ENCODE data around the gene CREBBP.
"Not testable (repeated sequence)": the region's sequence is repeated elsewhere in the genome, so short reads cannot be mapped to it uniquely, and the experiment has no call there.

The CREBBP gene

GRCh38 chr16:3880623-3881498, at the start of gene CREBBP:
CREBBP (minus strand) TSS chr16:3880713; CDS start chr16:3879916, 797 bp downstream.
- peak; percentile 80 for DNase-seq (ENCODE audit: extremely low spot score, insufficient read length, low read depth)
- peak; percentile 77 for FAIRE-seq

DNA sequence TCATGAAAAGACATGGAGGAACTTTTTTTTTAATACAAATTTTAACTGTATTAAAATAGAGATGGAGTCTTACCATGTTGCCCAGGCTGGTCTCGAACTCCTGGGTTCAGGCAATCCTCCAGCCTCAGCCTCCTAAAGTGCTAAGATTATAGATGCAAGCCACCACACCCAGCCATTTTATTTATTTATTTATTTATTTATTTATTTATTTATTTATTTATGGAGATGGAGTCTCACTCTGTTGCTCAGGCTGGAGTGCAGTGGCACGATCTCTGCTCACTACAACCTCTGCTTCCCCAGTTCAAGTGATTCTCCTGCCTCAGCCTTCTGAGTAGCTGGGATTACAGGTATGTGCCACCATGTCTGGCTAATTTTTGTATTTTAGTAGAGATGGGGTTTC, 46.6 kb upstream of the CREBBP start:
- FAIRE-seq; DNase-seq (ENCODE audit: extremely low spot score, insufficient read length, low read depth): not testable (repeated sequence)

- no peak for FAIRE-seq
- no peak for DNase-seq (ENCODE audit: extremely low spot score, insufficient read length, low read depth)
Observed at GRCh38 chr16:3924763-3925162, 44.2 kb upstream of the CREBBP start.

DNA sequence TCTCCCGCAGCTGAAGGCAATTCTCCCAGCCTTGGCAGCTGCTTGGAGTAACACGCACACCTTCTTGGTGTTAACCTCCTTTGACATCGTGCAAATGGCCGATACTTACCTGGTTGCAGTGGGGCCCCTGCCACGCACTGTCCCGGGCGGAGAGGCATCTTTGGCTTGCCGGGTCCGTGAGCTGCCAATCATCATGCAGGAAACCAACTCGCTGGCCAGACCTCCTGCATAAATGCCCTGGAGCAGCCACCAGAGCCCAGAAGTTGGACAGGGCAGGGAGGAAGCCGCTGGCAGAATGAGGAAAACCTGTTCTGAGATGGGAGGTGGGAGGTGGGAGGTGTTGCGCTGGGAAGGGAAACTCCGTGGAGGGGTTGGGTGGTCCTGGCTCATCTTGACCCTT, 41.7 kb upstream of the CREBBP start:
- DNase-seq (ENCODE audit: extremely low spot score, insufficient read length, low read depth): no peak
- no peak for FAIRE-seq

DNA sequence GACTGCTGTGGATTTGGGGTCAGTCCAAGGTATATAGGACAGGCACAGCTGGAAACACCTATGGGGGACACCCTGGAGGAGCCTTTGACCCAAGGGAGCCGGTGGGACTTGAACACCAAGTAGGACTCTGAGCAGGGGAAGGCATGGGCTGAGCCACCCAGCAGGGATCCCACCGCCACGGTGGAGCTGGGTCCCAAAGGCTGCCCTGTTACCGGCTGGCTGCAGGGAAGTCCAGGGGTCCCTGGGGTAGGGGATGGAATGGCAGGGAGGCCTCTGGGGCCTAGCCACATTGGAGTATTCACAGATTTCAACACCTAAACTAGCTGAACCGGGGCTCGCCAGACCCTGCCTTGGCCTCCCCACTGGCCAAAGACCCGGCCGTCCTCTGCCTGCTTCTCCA, 39.7 kb upstream of the CREBBP start:
- DNase-seq (ENCODE audit: extremely low spot score, insufficient read length, low read depth): no peak
- FAIRE-seq: no peak

- FAIRE-seq (no peak), DNase-seq (ENCODE audit: extremely low spot score, insufficient read length, low read depth) (no peak)
Observed at GRCh38 chr16:3919413-3919812, 38.9 kb upstream of the CREBBP start.

DNA sequence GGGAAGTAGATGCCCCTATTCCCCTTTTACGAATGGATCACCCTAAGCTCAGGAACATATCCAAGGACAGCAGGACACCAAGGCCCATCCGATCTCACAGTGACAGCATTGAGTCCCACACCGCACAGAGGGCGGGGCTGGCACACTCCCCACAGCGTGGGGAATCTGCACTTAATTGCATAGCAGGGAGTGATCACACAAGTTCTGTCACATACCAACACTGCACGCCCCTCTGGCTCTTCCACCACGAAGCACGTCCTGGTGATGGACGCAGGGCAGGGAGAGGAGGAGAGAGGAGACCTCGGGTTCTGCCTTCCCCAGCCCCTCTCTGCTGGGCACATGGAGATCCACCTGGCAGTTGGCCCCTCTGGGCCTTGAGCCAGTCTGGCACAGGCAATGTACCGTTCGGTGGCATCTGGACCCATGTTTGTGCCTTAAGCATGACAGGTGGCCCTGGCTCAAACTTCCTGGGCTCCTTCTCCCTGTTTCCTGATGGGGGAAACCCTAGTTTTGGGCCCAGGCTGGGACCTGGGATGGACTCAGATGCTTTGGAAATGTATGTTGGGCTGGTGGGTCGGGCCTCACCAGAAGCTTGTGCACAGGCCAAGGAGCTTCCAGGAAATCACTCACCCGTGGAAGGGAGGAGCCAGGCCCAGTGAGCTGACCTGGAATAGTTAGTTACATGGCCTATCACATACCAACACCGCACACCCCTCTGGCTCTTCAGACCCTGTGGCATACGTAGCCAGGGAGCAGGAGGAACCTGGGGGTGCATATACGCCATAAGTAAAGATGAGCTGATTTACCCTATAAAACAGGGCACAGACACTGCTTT, 35.1 kb upstream of the CREBBP start:
- no peak for FAIRE-seq
- no peak for DNase-seq (ENCODE audit: extremely low spot score, insufficient read length, low read depth)

- no peak for FAIRE-seq
- DNase-seq (ENCODE audit: extremely low spot score, insufficient read length, low read depth): no peak
Observed at GRCh38 chr16:3912897-3913296, 32.4 kb upstream of the CREBBP start.

GRCh38 chr16:3912373-3912772, 31.9 kb upstream of the CREBBP start:
- FAIRE-seq (no peak), DNase-seq (ENCODE audit: extremely low spot score, insufficient read length, low read depth) (no peak)

DNA sequence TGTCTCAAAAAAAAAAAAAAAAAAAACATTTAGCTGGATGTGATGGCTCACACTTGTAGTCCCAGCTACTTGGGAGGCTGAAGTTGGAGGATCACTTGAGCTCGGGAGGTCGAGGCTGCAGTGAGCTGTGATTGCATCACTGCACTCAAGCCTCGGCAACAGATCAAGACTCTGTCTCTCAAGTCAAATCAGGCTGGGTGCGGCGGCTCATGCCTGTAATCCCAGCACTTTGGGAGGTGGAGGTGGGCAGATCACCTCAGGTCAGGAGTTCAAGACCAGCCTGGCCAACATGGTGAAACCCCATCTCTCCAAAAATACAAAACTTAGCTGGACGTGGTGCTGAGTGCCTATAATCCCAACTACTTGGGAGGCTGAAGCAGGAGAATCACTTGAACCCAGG, 31.2 kb upstream of the CREBBP start:
- not testable (repeated sequence) for DNase-seq (ENCODE audit: extremely low spot score, insufficient read length, low read depth); FAIRE-seq

- no peak for FAIRE-seq
- no peak for DNase-seq (ENCODE audit: extremely low spot score, insufficient read length, low read depth)
Observed at GRCh38 chr16:3909791-3910583, 29.5 kb upstream of the CREBBP start.

DNA sequence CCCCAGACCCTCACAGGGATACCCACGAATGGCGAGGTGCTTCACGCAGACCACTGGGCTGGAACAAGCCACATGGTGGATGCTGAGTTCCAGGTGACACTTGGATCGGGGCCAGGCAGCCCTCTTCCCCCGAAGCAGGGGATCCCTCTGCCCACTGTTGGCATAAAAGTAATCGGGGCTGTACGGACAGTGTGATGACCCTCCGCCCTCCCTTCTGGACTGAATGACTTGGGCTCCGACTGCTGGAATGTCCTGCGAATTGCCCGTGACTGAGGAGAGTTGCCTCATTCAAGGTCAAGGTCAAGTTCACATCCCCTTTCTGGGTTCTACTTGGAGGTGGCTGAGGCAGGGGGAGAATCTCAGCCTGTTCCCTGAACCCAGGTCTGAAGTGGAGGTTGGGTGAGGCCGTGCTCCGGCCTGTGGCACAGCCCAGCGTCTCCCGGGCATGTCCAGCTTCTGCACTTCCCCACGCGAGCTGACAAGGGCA, 28.5 kb upstream of the CREBBP start:
- DNase-seq (ENCODE audit: extremely low spot score, insufficient read length, low read depth): no peak
- no peak for FAIRE-seq

GRCh38 chr16:3907586-3907985, 27.1 kb upstream of the CREBBP start:
- DNase-seq (ENCODE audit: extremely low spot score, insufficient read length, low read depth) (no peak), FAIRE-seq (no peak)

- no peak for FAIRE-seq
Observed at GRCh38 chr16:3906363-3906762, 25.9 kb upstream of the CREBBP start.

DNA sequence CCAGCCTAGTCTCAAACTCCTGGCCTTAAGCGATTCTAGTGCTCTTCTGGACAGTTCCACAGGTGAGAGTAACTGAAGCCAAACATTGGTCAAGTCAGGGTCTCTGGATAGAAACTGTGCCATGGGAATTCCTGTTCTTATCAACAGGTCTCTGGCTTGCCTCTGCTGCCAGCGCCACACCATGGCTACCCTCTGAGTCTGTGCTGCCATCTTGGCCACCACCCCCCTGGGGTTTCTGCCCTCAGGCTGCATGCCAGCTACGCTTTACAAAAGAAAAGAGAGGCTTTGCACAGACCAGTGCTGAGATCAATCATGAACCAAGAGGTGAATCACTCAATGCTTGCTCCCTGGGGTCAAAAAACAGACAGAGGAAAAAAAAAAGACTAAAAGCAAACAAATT, 24.4 kb upstream of the CREBBP start:
- FAIRE-seq (no peak), DNase-seq (ENCODE audit: extremely low spot score, insufficient read length, low read depth) (no peak)

More at GRCh38 chr16:3906363-3906762, 25.9 kb upstream of the CREBBP start:
- DNase-seq (ENCODE audit: extremely low spot score, insufficient read length, low read depth): no peak

- no peak for DNase-seq (ENCODE audit: extremely low spot score, insufficient read length, low read depth)
- no peak for FAIRE-seq
Observed at GRCh38 chr16:3890091-3890490, 9.6 kb upstream of the CREBBP start.

DNA sequence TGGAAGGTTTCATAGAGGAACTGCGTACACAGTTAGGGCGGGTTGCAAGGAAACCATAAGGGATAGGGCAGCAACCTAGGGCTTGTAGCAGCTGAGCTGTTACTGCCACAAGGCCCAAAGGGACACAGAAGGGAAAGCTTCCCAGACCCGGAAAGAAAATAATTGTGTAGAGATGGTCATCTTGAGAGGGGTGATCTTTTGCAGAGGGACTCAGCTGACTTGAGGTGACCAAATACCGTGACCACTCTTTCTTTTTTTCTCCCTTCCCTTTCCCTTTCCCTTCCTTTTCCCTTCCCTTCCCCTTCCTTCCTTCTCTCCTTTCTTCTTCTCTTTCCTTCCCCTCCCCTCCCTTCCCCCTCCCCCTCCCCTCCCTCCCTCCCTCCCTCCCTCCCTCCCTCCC, 8.5 kb upstream of the CREBBP start:
- FAIRE-seq (no peak), DNase-seq (ENCODE audit: extremely low spot score, insufficient read length, low read depth) (no peak)

DNA sequence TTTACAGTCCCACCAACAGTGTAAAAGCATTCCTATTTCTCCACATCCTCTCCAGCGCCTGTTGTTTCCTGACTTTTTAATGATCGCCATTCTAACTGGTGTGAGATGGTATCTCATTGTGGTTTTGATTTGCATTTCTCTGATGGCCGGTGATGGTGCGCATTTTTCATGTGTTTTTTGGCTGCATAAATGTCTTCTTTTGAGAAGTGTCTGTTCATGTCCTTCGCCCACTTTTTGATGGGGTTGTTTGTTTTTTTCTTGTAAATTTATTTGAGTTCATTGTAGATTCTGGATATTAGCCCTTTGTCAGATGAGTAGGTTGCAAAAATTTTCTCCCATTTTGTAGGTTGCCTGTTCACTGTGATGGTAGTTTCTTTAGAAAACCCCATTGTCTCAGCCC, 5.5 kb upstream of the CREBBP start:
- not testable (repeated sequence) for DNase-seq (ENCODE audit: extremely low spot score, insufficient read length, low read depth); FAIRE-seq

DNA sequence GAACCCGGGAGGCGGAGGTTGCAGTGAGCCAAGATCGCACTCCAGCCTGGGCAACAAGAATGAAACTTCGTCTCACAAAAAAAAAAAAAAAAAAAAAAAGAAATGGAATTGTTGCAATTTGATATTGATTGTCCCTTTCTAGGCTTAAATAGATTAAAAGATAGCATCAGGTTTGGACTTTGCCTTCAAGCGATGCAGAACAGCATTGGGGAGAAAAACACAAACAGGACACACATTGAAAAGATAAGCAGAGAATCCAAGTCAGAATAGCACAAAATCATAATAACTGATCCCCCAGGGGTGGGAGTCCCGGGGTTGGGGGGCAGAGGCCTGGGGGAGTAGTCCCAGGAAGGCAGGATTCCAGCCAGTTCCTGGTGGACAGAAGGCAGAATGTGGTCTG, 3.9 kb upstream of the CREBBP start:
- DNase-seq (ENCODE audit: extremely low spot score, insufficient read length, low read depth): no peak

GRCh38 chr16:3882531-3882930, 2.0 kb upstream of the CREBBP start:
- no peak for FAIRE-seq
- no peak for DNase-seq (ENCODE audit: extremely low spot score, insufficient read length, low read depth)

More for the DNA sequence above, 3.9 kb upstream of the CREBBP start:
- no peak for FAIRE-seq
